ENCODE results near the gene RASGEF1C. TPM values are rescaled to one million over a fixed set of nuclear protein-coding genes. Genes with fewer than 3 reads are reported as not detected.

The RASGEF1C gene
- total and polyA plus RNA-seq, 2 of the 13 experiments (the other 11 are each of a cell fraction or from before 2014, with no cell fraction given), result not detected

- Histone ChIP-seq H3K27ac (ENCODE audit: extremely low read length, insufficient read depth, low read length) (no peak overlapping the region), H2AFZ (ENCODE audit: low read length) (no peak overlapping the region), H3K4me1 (ENCODE audit: insufficient read depth, low read length) (no peaks in the 10 kb centered on the region), H3K4me3 (replicated peaks in 1 of 3; ENCODE audit: insufficient read depth in 1 of 3, low read depth in 2 of 3, low read length in 3 of 3) (no peak overlapping the region), H3K27me3 (ENCODE audit: control insufficient read depth in 1 of 2, insufficient read depth in 2 of 2, low read length in 2 of 2) (peaks cover 10 to 63% of the 10 kb centered on the region in 2 experiments; a peak in 4 of 5 replicates), H4K20me1 (ENCODE audit: insufficient read depth, low read length) (no peaks in the 10 kb centered on the region), H3K9ac (ENCODE audit: insufficient read depth, low read depth, low read length) (no peak overlapping the region), H3K9me3 (ENCODE audit: low read length) (no peaks in the 10 kb centered on the region), H3K4me2 (ENCODE audit: low read depth, low read length) (no peak overlapping the region), H3K79me2 (ENCODE audit: insufficient read depth, low read length) (no peaks in the 10 kb centered on the region), H3K36me3 (replicated peaks in 1 of 2; ENCODE audit: control insufficient read depth in 1 of 2, insufficient read depth in 2 of 2, low read length in 2 of 2) (no peaks in the 10 kb centered on the region)
- DNase-seq (ENCODE audit: low spot score) (no peak), ATAC-seq (no peak), FAIRE-seq (no peak)
- intact Hi-C loops (cut with micrococcal nuclease; ENCODE audit: unreplicated experiment), result no loop called here
- in situ Hi-C loops (cut with HindIII; ENCODE audit: extremely low pct_ligation_motif_present, low pct_unique_long_range_greater_than_20kb), result no loop called here
- BruUV-seq (replicated peaks), result no TSS peak
- no peak for TF ChIP-seq ZNF607 (CRISPR knock-in tag; IDR thresholded peaks at IDR 0.05; ENCODE audit: borderline replicate concordance)
- ChIA-PET CTCF (ENCODE audit: low intra/inter-chr PET ratio, low total read pairs) (no interaction called here), POLR2A (no interaction called here)
- WGBS (ENCODE audit: low lambda C conversion rate), result 5% methylated on average over 4 of the region's 11 CpGs
Observed at GRCh38 chr5:180138976-180139730, 69.9 kb downstream of the RASGEF1C start.

GRCh38 chr5:180138214-180138975 is 70.6 kb downstream of the RASGEF1C start:
- DNase-seq (ENCODE audit: low spot score), result no peak
- H2AFZ ChIP-seq (ENCODE audit: low read length), result no peak overlapping the region
- H3K4me1 ChIP-seq (ENCODE audit: insufficient read depth, low read length), result no peaks in the 10 kb centered on the region
- no peaks in the 10 kb centered on the region for H3K36me3 ChIP-seq (replicated peaks in 1 of 2; ENCODE audit: control insufficient read depth in 1 of 2, insufficient read depth in 2 of 2, low read length in 2 of 2)
- CTCF ChIA-PET (ENCODE audit: low intra/inter-chr PET ratio, low total read pairs), result no interaction called here
- BruUV-seq (replicated peaks), result no TSS peak
- H3K9ac ChIP-seq (ENCODE audit: insufficient read depth, low read depth, low read length), result no peak overlapping the region
- no peaks in the 10 kb centered on the region for H4K20me1 ChIP-seq (ENCODE audit: insufficient read depth, low read length)
- H3K4me3 ChIP-seq (replicated peaks in 1 of 3; ENCODE audit: insufficient read depth in 1 of 3, low read depth in 2 of 3, low read length in 3 of 3), result no peak overlapping the region
- no peaks in the 10 kb centered on the region for H3K9me3 ChIP-seq (ENCODE audit: low read length)
- POLR2A ChIA-PET, result no interaction called here
- ATAC-seq, result no peak
- peaks cover 10 to 60% of the 10 kb centered on the region in 2 experiments; a peak in 3 of 5 replicates for H3K27me3 ChIP-seq (ENCODE audit: control insufficient read depth in 1 of 2, insufficient read depth in 2 of 2, low read length in 2 of 2)
- FAIRE-seq, result no peak
- intact Hi-C loops (cut with micrococcal nuclease; ENCODE audit: unreplicated experiment) (no loop called here), in situ Hi-C loops (cut with HindIII; ENCODE audit: extremely low pct_ligation_motif_present, low pct_unique_long_range_greater_than_20kb) (no loop called here)
- H3K4me2 ChIP-seq (ENCODE audit: low read depth, low read length), result no peak overlapping the region
- no peaks in the 10 kb centered on the region for H3K79me2 ChIP-seq (ENCODE audit: insufficient read depth, low read length)
- no peak overlapping the region for H3K27ac ChIP-seq (ENCODE audit: extremely low read length, insufficient read depth, low read length)
- under 1% methylated on average over 10 of the region's 12 CpGs for WGBS (ENCODE audit: low lambda C conversion rate)
- TF ChIP-seq SKIL (CRISPR knock-in tag; IDR thresholded peaks at IDR 0.05; ENCODE audit: borderline replicate concordance), result no peak
- no peak for TF ChIP-seq NCOA5 (CRISPR knock-in tag; IDR thresholded peaks at IDR 0.05)
- no peak for TF ChIP-seq ZNF292 (CRISPR knock-in tag; IDR thresholded peaks at IDR 0.05; ENCODE audit: borderline replicate concordance, low read depth)
- no peak for TF ChIP-seq SNRNP70 (IDR thresholded peaks at IDR 0.05; ENCODE audit: low read depth, low read length)
- no peak for TF ChIP-seq CC2D1A (CRISPR knock-in tag; IDR thresholded peaks at IDR 0.05)
- no peak for TF ChIP-seq TBX2 (CRISPR knock-in tag; IDR thresholded peaks at IDR 0.05; ENCODE audit: borderline replicate concordance)
- no peak for TF ChIP-seq SIN3A (IDR thresholded peaks at IDR 0.05; ENCODE audit: borderline replicate concordance, low read depth, low read length)
- no peak for TF ChIP-seq ZNF446 (CRISPR knock-in tag; IDR thresholded peaks at IDR 0.05)
